HUES64 (cell line): Measurements from ENCODE around the gene TMEM69.
"Not testable (repeated sequence)": the region's sequence is repeated elsewhere in the genome, so short reads cannot be mapped to it uniquely, and the experiment has no call there.

ENCODE experiments used
- H3K27ac ChIP-seq: 2 replicates; pipeline ENCODE4 v1.7.0; 2013; ENCODE audit warnings: low read depth, low read length, inconsistent platforms
- H3K27me3 ChIP-seq: 2 replicates; pipeline ENCODE4 v1.6.1; 2013; ENCODE audit warnings: mild to moderate bottlenecking, low read length; ENCODE audit not compliant: insufficient read depth
- H3K36me3 ChIP-seq: 2 replicates; pipeline ENCODE4 v1.6.1; 2013; ENCODE audit warnings: mild to moderate bottlenecking, low read length; ENCODE audit not compliant: insufficient read depth
- H3K4me1 ChIP-seq: 2 replicates; pipeline ENCODE4 v1.6.1; 2013; ENCODE audit warnings: mild to moderate bottlenecking, low read length, moderate library complexity; ENCODE audit not compliant: insufficient read depth
- H3K4me3 ChIP-seq: 2 replicates; pipeline ENCODE4 v1.5.1; 2013; ENCODE audit warnings: mild to moderate bottlenecking, low read length, moderate library complexity
- H3K9ac ChIP-seq: 2 replicates; pipeline ENCODE4 v1.6.1; 2013; ENCODE audit warnings: mild to moderate bottlenecking, low read depth, low read length
- H3K9me3 ChIP-seq: 2 replicates; pipeline ENCODE4 v1.6.1; 2013; ENCODE audit warnings: low read depth, low read length; ENCODE audit not compliant: insufficient read depth
- WGBS: fragments of 150-250, 120-280 bp; methylation state at CpG from one replicate; pipeline ENCODE4 v1.1.7; 2013; ENCODE audit warnings: missing lambda C conversion rate; 5-methylcytosine and 5-hydroxymethylcytosine counted together

TMEM69 gene

GRCh38 chr1:45716700-45717099, 28.7 kb downstream of the TMEM69 start:
- 84% methylated on average over 2 of the region's 3 CpGs for WGBS

GRCh38 chr1:45717386-45717785, 29.4 kb downstream of the TMEM69 start:
- not testable (repeated sequence) for H3K9ac ChIP-seq, H3K27me3 ChIP-seq
- 96% methylated on average over 8 of the region's 8 CpGs for WGBS

More at GRCh38 chr1:45716700-45717099, 28.7 kb downstream of the TMEM69 start:
- Histone ChIP-seq H3K4me3 (no peak overlapping the region), H3K27ac (no peak overlapping the region), H3K9me3 (no peaks in the 10 kb centered on the region), H3K36me3 (no peaks in the 10 kb centered on the region), H3K4me1 (no peaks in the 10 kb centered on the region), H3K27me3 (no peaks in the 10 kb centered on the region), H3K9ac (no peak overlapping the region)

GRCh38 chr1:45718289-45718688, 30.3 kb downstream of the TMEM69 start:
- H3K27me3 ChIP-seq: no peaks in the 10 kb centered on the region
- H3K9me3 ChIP-seq: 0 out of 2 replicates have a peak, but pooled peaks cover 1% of the 10 kb centered on the region
- no peak overlapping the region for H3K4me3 ChIP-seq
- H3K9ac ChIP-seq: no peak overlapping the region
- no peaks in the 10 kb centered on the region for H3K36me3 ChIP-seq
- WGBS: 100% methylated on average over 1 of the region's 1 CpG
- no peaks in the 10 kb centered on the region for H3K4me1 ChIP-seq
- no peak overlapping the region for H3K27ac ChIP-seq

More at GRCh38 chr1:45717386-45717785, 29.4 kb downstream of the TMEM69 start:
- not testable (repeated sequence) for H3K27ac ChIP-seq, H3K4me3 ChIP-seq, H3K36me3 ChIP-seq, H3K9me3 ChIP-seq, H3K4me1 ChIP-seq

GRCh38 chr1:45721207-45721606, 33.2 kb downstream of the TMEM69 start:
- no peaks in the 10 kb centered on the region for H3K36me3 ChIP-seq
- H3K4me3 ChIP-seq: no peak overlapping the region
- H3K9ac ChIP-seq: no peak overlapping the region
- no peaks in the 10 kb centered on the region for H3K27me3 ChIP-seq
- no peaks in the 10 kb centered on the region for H3K4me1 ChIP-seq
- H3K27ac ChIP-seq: no peak overlapping the region
- 0 out of 2 replicates have a peak, but pooled peaks cover 4% of the 10 kb centered on the region for H3K9me3 ChIP-seq
- 92% methylated on average over 1 of the region's 1 CpG for WGBS

- Histone ChIP-seq H3K9ac (no peak overlapping the region), H3K9me3 (0 out of 2 replicates have a peak, but pooled peaks cover 4% of the 10 kb centered on the region), H3K27ac (no peak overlapping the region), H3K36me3 (no peaks in the 10 kb centered on the region), H3K4me3 (no peak overlapping the region), H3K27me3 (no peaks in the 10 kb centered on the region), H3K4me1 (no peaks in the 10 kb centered on the region)
- WGBS: 100% methylated on average over 1 of the region's 3 CpGs
Observed at GRCh38 chr1:45722809-45723208, 34.8 kb downstream of the TMEM69 start.

GRCh38 chr1:45723248-45723930, 35.4 kb downstream of the TMEM69 start:
- Histone ChIP-seq H3K27ac (no peak overlapping the region), H3K27me3 (no peaks in the 10 kb centered on the region), H3K9me3 (0 out of 2 replicates have a peak, but pooled peaks cover 4% of the 10 kb centered on the region), H3K4me3 (no peak overlapping the region), H3K36me3 (no peaks in the 10 kb centered on the region), H3K4me1 (no peaks in the 10 kb centered on the region), H3K9ac (no peak overlapping the region)

- H3K27ac ChIP-seq, H3K27me3 ChIP-seq, H3K4me1 ChIP-seq, H3K4me3 ChIP-seq, H3K9ac ChIP-seq, H3K9me3 ChIP-seq, H3K36me3 ChIP-seq: not testable (repeated sequence)
- 99% methylated on average over 8 of the region's 9 CpGs for WGBS
Observed at GRCh38 chr1:45726007-45726406, 38.0 kb downstream of the TMEM69 start.

- H3K4me3 ChIP-seq: no peak overlapping the region
- H3K27me3 ChIP-seq: no peaks in the 10 kb centered on the region
- no peak overlapping the region for H3K9ac ChIP-seq
- H3K4me1 ChIP-seq: peaks cover 6% of the 10 kb centered on the region
- no peaks in the 10 kb centered on the region for H3K9me3 ChIP-seq
- no peaks in the 10 kb centered on the region for H3K36me3 ChIP-seq
- WGBS: 88% methylated on average over 2 of the region's 3 CpGs
- H3K27ac ChIP-seq: no peak overlapping the region
Observed at GRCh38 chr1:45730075-45730779, 42.2 kb downstream of the TMEM69 start.

GRCh38 chr1:45730780-45731319, 42.9 kb downstream of the TMEM69 start:
- Histone ChIP-seq H3K27me3 (no peaks in the 10 kb centered on the region), H3K9me3 (no peaks in the 10 kb centered on the region), H3K4me3 (no peak overlapping the region), H3K4me1 (peaks cover 6% of the 10 kb centered on the region), H3K36me3 (no peaks in the 10 kb centered on the region), H3K9ac (no peak overlapping the region), H3K27ac (no peak overlapping the region)
- WGBS: 96% methylated on average over 1 of the region's 1 CpG

GRCh38 chr1:45739137-45739536, 51.2 kb downstream of the TMEM69 start:
- peaks cover 2% of the 10 kb centered on the region; the same call in 1 of the 2 replicates for H3K9me3 ChIP-seq
- no peaks in the 10 kb centered on the region for H3K4me1 ChIP-seq
- no peak overlapping the region for H3K9ac ChIP-seq
- H3K36me3 ChIP-seq: peaks cover 9% of the 10 kb centered on the region; the same call in 1 of the 2 replicates
- no peaks in the 10 kb centered on the region for H3K27me3 ChIP-seq
- no peak overlapping the region for H3K27ac ChIP-seq
- H3K4me3 ChIP-seq: no peak overlapping the region
- 92% methylated on average over 3 of the region's 4 CpGs for WGBS

GRCh38 chr1:45739641-45740156, 51.7 kb downstream of the TMEM69 start:
- WGBS: 78% methylated on average over 1 of the region's 5 CpGs
- H3K36me3 ChIP-seq, H3K9ac ChIP-seq, H3K4me1 ChIP-seq, H3K9me3 ChIP-seq, H3K27me3 ChIP-seq, H3K4me3 ChIP-seq, H3K27ac ChIP-seq: not testable (repeated sequence)
